RWPE1 (cell line): ENCODE data around the gene DCD.

Source experiments
- CTCF ChIA-PET: fragments of 350-600 bp; sonication (Branson Sonifier 250); formaldehyde crosslinking; extraction: SDS; loops from one replicate; lab custom pipeline; 2021; lab: Yijun Ruan, JAX
- POLR2A ChIA-PET: fragments of 400-600 bp; formaldehyde crosslinking; extraction: SDS; loops from one replicate; lab custom pipeline; 2020; ENCODE audit warnings: antibody characterized with exemption; ENCODE audit not compliant: low non-redundant PET; lab: Yijun Ruan, JAX
- DNase-seq: peaks from one replicate; pipeline ENCODE4 v3.0.0; 2012; ENCODE audit warnings: low spot score
- H3K27ac ChIP-seq: fragments of 450-650 bp; 2 replicates; pipeline ENCODE4 v1.5.1; 2017
- CTCF ChIP-seq: fragments of 450-650 bp; conservative IDR thresholded peaks from 2 replicates; pipeline ENCODE4 v1.5.1; 2017; ENCODE audit warnings: low read depth, mild to moderate bottlenecking

The DCD gene

GRCh38 chr12:54648265-54648664 is at the start of gene DCD:
Gene DCD (minus strand): TSS chr12:54648365. CDS start chr12:54648303, 62 bp downstream.
- POLR2A ChIA-PET, result no interaction called here

GRCh38 chr12:54697851-54698250 is 49.7 kb upstream of the DCD start:
- no peak for TF ChIP-seq CTCF
- POLR2A ChIA-PET, result no interaction called here
- DNase-seq, result no peak
- CTCF ChIA-PET, result no interaction called here
- H3K27ac ChIP-seq, result no peak overlapping the region

More at GRCh38 chr12:54648265-54648664, at the start of gene DCD:
- TF ChIP-seq CTCF, result no peak
- no peak within 1 kb of the TSS for H3K27ac ChIP-seq
- CTCF ChIA-PET, result no interaction called here
- no peak for DNase-seq

DNA sequence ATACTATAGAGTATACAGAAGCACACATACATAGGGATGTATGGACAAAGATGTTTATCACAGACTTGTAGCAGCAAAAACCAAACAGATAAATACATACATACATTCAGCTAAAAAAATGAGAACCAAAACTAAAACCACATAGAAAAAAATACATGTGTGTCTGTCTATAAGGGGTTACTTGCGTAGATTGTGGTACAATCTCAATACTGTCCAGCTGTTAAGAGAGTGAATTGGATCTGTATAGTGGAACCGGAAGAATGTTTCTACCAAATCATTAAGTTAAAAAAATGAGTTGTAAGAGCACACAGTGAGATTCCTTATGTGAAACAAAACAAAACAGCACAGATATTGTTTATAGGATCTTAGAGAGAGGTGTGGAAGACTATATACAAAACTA is 44.2 kb upstream of the DCD start:
- ChIA-PET CTCF (interaction anchor here (0.8 kb wide), 1 partner anchor 113 kb away, joined by 3 read pairs; no protein-coding TSS in a partner anchor), POLR2A (no interaction called here)
- no peak for DNase-seq
- no peak for TF ChIP-seq CTCF
- H3K27ac ChIP-seq, result no peak overlapping the region

GRCh38 chr12:54689984-54690383 is 41.8 kb upstream of the DCD start:
- no peak for TF ChIP-seq CTCF
- H3K27ac ChIP-seq, result no peak overlapping the region
- ChIA-PET CTCF (interaction anchor here (0.5 to 0.6 kb wide), 3 partner anchors 93 to 1600 kb away, joined by 3 read pairs; no protein-coding TSS in a partner anchor), POLR2A (no interaction called here)
- DNase-seq, result no peak

GRCh38 chr12:54689034-54689372 is 40.8 kb upstream of the DCD start:
- H3K27ac ChIP-seq, result no peak overlapping the region
- DNase-seq, result no peak
- ChIA-PET CTCF (interaction anchor here (0.6 to 0.7 kb wide), 2 partner anchors 92 to 382 kb away, joined by 3 to 4 read pairs; no protein-coding TSS in a partner anchor), POLR2A (no interaction called here)
- TF ChIP-seq CTCF, result no peak

DNA sequence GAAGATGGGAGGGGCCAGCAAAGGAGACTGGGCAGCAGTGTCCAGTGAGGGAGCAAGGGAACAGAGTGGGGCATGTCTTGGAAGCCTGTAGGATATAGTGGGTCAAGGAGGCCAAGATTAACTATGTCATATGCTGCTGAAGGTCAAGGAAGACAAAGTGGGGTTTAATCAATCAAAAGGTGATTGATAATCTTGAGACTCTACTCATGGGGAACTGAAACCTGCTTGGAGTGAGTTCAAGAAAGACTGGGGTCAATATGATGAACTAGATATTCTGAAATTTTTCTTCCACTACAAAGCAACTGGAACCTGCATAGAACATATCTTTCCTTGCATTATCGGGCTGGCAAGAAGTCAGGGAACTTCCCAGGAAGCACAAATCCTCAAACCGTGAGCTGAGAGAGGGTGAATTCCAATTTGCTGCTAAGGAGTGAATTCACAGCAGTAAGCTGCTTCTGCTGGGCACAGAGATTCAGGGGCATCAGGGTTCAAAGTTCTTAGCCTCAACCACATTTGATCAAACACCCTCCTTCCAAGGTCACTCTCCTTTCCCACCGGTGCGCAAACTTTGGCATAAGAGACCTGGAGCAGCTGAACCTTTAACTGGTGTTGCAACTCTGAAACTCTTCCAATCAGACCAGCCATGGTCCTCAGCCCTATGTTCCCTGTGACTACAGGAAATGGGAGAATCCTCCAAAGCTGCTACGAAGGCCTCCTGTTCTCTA is 40.3 kb upstream of the DCD start:
- no peak for DNase-seq
- ChIA-PET CTCF (no interaction called here), POLR2A (no interaction called here)
- no peak overlapping the region for H3K27ac ChIP-seq
- TF ChIP-seq CTCF, result no peak
